Measurements from ENCODE around the gene SNX12.
"Not testable (repeated sequence)": the region's sequence is repeated elsewhere in the genome, so short reads cannot be mapped to it uniquely, and the experiment has no call there.

SNX12 gene

DNA sequence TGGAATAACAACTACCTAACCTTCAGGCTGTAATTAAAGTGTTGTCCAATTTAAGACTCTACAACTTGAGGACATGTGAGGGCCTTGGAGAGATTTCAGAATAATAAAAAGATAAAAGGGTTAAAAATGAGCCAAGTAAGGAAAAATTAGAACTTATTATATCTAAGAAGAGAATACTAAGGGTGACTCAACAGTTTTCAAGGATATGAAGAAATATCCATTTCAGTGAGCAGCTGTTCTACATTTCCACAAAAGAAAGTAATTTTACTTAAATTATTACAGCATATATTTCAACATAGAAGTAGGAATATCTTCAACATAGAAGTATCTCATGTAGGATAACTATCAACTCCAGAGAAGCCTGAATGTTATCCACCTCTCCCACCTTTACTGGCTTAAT is 11.3 kb downstream of the SNX12 start:
- Histone ChIP-seq H3K4me3 (ENCODE audit: low read length in 2 of 2) (no peak overlapping the region), H3K27ac (ENCODE audit: low read length) (no peak overlapping the region), H3K9ac (ENCODE audit: low read length in 2 of 2) (no peak overlapping the region), H3K36me3 (ENCODE audit: control insufficient read depth in 2 of 2, insufficient read depth in 2 of 2, low read length in 2 of 2) (peaks cover 11 to 12% of the 10 kb centered on the region in 2 donors), H3K4me1 (ENCODE audit: control insufficient read depth, insufficient read depth, low read length) (no peaks in the 10 kb centered on the region), H3K27me3 (ENCODE audit: control insufficient read depth in 1 of 2, insufficient read depth in 2 of 2, low read length in 2 of 2) (peaks cover 0 to 4% of the 10 kb centered on the region in 2 donors), H3K9me3 (ENCODE audit: control insufficient read depth in 2 of 2, low read length in 2 of 2) (no peaks in the 10 kb centered on the region)

DNA sequence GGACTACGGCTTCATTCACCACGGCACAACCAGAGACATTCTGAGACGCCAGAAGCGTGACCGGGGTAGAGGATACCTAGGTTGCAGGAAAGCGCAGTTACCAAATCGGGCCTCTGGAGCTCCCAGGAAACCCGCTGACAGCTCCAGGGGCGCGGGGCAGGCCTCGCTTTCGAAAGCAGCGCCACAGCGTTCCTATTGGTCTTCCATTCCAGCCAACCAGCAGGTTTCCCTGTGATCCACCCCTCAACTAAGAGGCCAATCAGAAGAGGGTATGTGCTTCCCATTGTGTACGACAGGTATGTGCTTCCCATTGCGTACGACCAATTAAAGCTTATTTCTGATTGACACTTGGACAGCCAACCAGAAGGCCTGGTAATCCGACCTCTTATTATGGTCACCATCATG is 14.9 kb downstream of the SNX12 start:
- no peaks in the 10 kb centered on the region for H3K4me1 ChIP-seq (ENCODE audit: control insufficient read depth, insufficient read depth, low read length)
- no peaks in the 10 kb centered on the region for H3K9me3 ChIP-seq (ENCODE audit: control insufficient read depth in 2 of 2, low read length in 2 of 2)
- no peak overlapping the region for H3K4me3 ChIP-seq (ENCODE audit: low read length in 2 of 2)
- H3K27ac ChIP-seq (ENCODE audit: low read length), result no peak overlapping the region
- H3K27me3 ChIP-seq (ENCODE audit: control insufficient read depth in 1 of 2, insufficient read depth in 2 of 2, low read length in 2 of 2), result no peaks in the 10 kb centered on the region
- peaks cover 0 to 3% of the 10 kb centered on the region in 2 donors for H3K36me3 ChIP-seq (ENCODE audit: control insufficient read depth in 2 of 2, insufficient read depth in 2 of 2, low read length in 2 of 2)
- H3K9ac ChIP-seq (ENCODE audit: low read length in 2 of 2), result no peak overlapping the region

DNA sequence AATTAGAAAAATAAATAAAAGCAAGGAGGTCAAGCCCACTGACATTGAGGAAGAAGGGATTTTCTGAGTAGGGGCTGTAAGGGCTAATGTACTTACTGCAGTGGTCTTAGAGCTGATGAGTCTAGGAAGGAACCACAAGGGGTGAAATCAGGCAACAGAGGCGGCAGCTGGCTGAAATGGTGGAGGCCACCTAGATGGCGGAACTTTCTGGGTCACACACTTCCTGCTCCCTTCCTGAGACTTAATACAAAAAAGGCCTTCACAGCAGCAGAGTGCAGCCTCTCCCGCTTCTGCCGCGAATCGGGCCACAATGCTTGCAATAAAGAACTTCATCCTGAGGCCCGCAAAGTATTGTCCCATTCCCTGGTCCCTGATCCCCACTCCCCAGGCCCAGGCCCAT is 15.4 kb downstream of the SNX12 start:
- Histone ChIP-seq H3K36me3 (ENCODE audit: control insufficient read depth in 2 of 2, insufficient read depth in 2 of 2, low read length in 2 of 2) (peaks cover 0 to 3% of the 10 kb centered on the region in 2 donors), H3K9me3 (ENCODE audit: control insufficient read depth in 2 of 2, low read length in 2 of 2) (no peaks in the 10 kb centered on the region), H3K27ac (ENCODE audit: low read length) (no peak overlapping the region), H3K27me3 (ENCODE audit: control insufficient read depth in 1 of 2, insufficient read depth in 2 of 2, low read length in 2 of 2) (no peaks in the 10 kb centered on the region), H3K4me1 (ENCODE audit: control insufficient read depth, insufficient read depth, low read length) (no peaks in the 10 kb centered on the region), H3K9ac (ENCODE audit: low read length in 2 of 2) (no peak overlapping the region), H3K4me3 (ENCODE audit: low read length in 2 of 2) (no peak overlapping the region)

DNA sequence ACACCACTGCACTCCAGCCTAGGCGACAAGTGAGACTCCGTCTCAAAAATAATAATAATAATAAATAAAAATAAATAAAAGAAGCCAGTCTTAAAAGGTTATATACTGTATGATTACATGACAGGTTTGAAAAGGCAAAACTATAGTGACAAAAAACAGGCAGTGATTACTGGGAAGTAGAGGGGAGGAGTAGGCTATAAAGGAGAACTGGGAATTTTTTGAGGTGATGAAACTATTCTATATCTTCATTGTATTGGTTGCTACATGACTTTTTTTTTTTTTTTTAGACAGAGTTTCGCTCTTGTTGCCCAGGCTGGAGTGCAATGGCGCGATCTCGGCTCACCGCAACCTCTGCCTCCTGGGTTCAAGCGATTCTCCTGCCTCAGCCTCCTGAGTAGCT is 20.2 kb downstream of the SNX12 start:
- not testable (repeated sequence) for H3K36me3 ChIP-seq (ENCODE audit: control insufficient read depth in 2 of 2, insufficient read depth in 2 of 2, low read length in 2 of 2); H3K27ac ChIP-seq (ENCODE audit: low read length); H3K27me3 ChIP-seq (ENCODE audit: control insufficient read depth in 1 of 2, insufficient read depth in 2 of 2, low read length in 2 of 2); H3K4me1 ChIP-seq (ENCODE audit: control insufficient read depth, insufficient read depth, low read length); H3K9me3 ChIP-seq (ENCODE audit: control insufficient read depth in 2 of 2, low read length in 2 of 2); H3K4me3 ChIP-seq (ENCODE audit: low read length in 2 of 2); H3K9ac ChIP-seq (ENCODE audit: low read length in 2 of 2)

DNA sequence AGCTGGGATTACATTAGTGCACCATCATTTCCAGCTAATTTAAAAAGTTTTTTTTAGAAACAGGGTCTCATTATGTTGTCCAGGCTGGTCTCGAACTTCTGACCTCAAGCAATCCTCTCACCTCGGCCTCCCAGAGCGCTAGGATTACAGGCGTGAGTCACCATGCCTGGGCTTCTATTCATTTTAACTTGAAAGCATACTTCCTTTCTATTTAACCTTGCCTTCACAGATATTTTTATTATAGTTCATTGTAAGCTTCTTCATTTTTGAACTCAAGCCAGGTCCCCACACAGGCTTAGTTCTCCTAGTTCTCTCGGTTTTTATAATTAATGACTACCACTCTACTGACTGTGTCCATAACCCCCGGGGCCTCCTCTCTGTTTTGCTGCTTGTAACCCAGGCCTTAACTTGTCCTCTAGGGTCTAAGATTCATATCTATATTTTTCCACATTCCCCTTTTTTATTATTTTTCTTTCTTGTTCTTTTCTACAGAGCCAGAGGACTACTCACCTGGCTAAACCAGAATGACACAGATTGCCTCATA is 50.7 kb downstream of the SNX12 start:
- Histone ChIP-seq H3K4me3 (ENCODE audit: low read length in 2 of 2) (no peak overlapping the region), H3K4me1 (ENCODE audit: control insufficient read depth, insufficient read depth, low read length) (no peaks in the 10 kb centered on the region), H3K9me3 (ENCODE audit: control insufficient read depth in 2 of 2, low read length in 2 of 2) (no peaks in the 10 kb centered on the region), H3K9ac (ENCODE audit: low read length in 2 of 2) (no peak overlapping the region), H3K27ac (ENCODE audit: low read length) (no peak overlapping the region), H3K36me3 (ENCODE audit: control insufficient read depth in 2 of 2, insufficient read depth in 2 of 2, low read length in 2 of 2) (no peaks in the 10 kb centered on the region), H3K27me3 (ENCODE audit: control insufficient read depth in 1 of 2, insufficient read depth in 2 of 2, low read length in 2 of 2) (no peaks in the 10 kb centered on the region)

All from stomach smooth muscle (tissue), 2 donors.